ENCODE measurements around the gene FETUB. TPM values are rescaled to one million over a fixed set of nuclear protein-coding genes. Genes with fewer than 3 reads are reported as not detected.

Gene FETUB
- total RNA-seq, 1 experiment from 2014 or later: not detected

DNA sequence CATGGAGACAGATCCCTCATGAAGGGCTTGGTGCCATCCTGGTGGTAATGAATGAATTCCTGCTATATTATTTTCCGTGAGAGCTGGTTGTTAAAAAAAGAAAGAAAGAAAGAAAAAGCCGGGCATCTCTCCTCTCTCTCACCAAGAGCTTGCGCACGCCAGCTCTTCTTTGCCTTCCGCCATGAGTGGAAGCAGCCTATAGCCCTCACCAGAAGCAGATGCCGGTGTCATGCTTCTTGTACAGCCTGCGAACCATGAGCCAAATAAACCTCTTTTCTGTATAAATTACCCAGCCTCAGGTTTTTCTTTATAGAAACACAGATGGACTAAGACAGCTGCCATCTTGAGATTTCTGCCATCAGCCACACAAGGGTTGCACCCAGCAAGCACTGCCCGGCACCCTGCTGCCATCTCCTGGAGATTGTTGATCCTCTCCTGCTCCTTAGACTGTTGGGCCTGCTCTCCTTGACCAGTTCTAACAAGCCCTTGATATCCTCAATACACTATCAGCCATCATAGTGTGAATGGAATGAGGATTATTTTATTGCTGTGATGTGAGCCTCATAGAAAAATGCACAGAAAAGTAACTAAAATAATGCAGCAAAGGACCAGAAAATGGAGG is 30.8 kb upstream of the FETUB start:
- in situ Hi-C loops (cut with HindIII; ENCODE audit: low pct_unique_long_range_greater_than_20kb, low sequenced_read_pairs): no loop called here
- DNase-seq (ENCODE audit: low read depth, low spot score): peak; percentile 80

GRCh38 chr3:186612065-186612464 is 28.1 kb upstream of the FETUB start:
- DNase-seq (ENCODE audit: low read depth, low spot score): no peak

DNA sequence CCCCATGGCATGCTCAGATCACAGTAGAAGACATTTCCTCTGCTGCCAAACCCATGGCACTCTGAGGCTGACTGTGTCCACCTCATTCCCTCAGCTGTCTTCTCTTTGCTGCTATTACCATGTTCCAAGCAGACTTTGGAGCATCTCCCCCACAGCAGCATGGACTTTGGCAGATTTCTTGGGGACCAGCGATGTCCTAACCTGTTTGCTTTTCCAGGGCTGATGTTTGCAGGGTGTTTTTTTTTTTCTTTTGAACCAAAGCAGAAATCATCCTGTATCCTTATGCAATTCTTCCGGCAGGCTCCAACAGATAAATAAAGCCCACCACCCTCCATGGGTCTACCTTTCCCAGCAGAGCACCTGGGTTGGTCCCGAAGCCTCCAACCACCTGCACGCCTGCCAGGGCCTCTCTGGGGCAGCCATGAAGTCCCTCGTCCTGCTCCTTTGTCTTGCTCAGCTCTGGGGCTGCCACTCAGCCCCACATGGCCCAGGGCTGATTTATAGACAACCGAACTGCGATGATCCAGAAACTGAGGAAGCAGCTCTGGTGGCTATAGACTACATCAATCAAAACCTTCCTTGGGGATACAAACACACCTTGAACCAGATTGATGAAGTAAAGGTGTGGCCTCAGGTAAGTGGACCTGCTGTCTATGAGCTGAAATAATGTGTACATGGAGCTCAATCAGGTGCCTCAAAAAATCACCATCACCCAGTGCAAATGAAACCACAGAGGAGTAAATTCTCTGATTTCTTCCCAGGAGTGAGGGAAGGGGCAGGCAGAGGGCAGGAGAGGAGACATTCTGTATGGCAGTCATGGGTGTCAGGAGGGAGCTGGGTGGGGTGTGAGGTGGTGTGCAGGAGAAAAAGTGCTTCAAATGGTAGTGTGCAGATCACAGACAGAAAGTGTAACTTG is 27.2 kb upstream of the FETUB start, which contains the start of gene AHSG:
TSS of gene AHSG (plus strand) at position 340 of the 916 bp plus-strand sequence. CDS start at position 422, 82 bp downstream.
- in situ Hi-C loops (cut with HindIII; ENCODE audit: low pct_unique_long_range_greater_than_20kb, low sequenced_read_pairs): no loop called here
- DNase-seq (ENCODE audit: low read depth, low spot score): no peak

More at GRCh38 chr3:186612065-186612464, 28.1 kb upstream of the FETUB start:
- in situ Hi-C loops (cut with HindIII; ENCODE audit: low pct_unique_long_range_greater_than_20kb, low sequenced_read_pairs): no loop called here

GRCh38 chr3:186613637-186614265 is 26.4 kb upstream of the FETUB start:
- in situ Hi-C loops (cut with HindIII; ENCODE audit: low pct_unique_long_range_greater_than_20kb, low sequenced_read_pairs): no loop called here
- DNase-seq (ENCODE audit: low read depth, low spot score): peak; percentile 13

DNA sequence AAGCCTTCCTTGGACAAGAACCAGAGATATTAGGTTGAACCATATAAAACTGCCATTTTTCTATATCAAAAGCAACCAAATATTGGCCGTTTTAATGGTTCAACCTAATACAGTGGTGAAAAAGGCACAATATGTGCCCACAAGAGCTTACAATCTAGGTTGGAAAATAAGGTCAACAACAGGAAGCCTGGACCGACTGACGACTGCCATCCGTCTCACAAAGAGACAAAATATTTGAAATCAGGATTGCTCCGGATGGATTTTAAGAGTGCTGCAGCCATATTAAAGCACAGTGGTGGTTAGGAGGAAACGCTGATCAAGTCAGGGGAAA is 26.0 kb upstream of the FETUB start:
- no peak for DNase-seq (ENCODE audit: low read depth, low spot score)
- in situ Hi-C loops (cut with HindIII; ENCODE audit: low pct_unique_long_range_greater_than_20kb, low sequenced_read_pairs): no loop called here

DNA sequence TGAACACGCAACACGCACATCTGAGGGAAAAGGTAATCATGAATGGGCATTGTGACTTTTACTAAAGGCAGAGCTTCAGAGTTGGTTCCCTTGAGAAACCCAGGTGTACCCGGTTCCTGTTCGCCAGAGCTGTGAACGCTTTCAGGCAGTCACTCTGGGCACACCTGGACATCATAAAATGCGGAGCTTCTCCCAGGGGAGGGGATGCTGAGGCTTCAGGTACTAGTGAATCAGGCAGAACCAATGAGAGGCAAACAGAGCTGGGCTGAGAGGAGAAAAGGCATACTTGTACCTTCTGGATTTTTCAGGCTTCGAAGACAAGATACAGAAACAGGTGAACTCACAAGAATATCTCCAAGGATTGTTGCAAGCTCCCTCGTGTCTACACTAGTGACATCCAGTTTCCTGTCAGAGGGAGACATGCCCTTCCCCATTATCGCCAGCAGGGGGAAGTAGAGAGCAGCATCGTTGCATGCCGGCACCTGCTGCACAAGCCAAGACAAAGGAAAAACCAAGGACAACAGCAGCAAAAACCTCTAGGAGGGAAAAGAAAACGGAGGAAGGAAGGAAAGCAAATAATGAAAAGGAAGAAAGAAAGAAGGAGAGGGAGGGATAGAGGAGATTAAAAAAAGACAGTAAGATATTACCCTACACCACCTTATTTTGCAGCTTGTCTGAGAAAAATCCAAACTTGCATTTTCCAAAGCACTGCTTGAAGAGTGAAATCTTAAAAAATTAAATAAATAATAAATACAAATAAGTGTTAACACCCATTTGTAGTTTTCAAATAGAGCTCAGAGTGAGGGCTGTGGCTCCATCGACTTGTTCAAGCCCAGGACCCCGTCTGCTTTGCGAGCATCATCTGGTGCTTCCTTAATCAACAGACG is 25.4 kb upstream of the FETUB start:
- in situ Hi-C loops (cut with HindIII; ENCODE audit: low pct_unique_long_range_greater_than_20kb, low sequenced_read_pairs): no loop called here

GRCh38 chr3:186616299-186616617 is 23.9 kb upstream of the FETUB start:
- DNase-seq (ENCODE audit: low read depth, low spot score): no peak
- in situ Hi-C loops (cut with HindIII; ENCODE audit: low pct_unique_long_range_greater_than_20kb, low sequenced_read_pairs): no loop called here

More for the DNA sequence above, 25.4 kb upstream of the FETUB start:
- DNase-seq (ENCODE audit: low read depth, low spot score): peak; percentile 77

DNA sequence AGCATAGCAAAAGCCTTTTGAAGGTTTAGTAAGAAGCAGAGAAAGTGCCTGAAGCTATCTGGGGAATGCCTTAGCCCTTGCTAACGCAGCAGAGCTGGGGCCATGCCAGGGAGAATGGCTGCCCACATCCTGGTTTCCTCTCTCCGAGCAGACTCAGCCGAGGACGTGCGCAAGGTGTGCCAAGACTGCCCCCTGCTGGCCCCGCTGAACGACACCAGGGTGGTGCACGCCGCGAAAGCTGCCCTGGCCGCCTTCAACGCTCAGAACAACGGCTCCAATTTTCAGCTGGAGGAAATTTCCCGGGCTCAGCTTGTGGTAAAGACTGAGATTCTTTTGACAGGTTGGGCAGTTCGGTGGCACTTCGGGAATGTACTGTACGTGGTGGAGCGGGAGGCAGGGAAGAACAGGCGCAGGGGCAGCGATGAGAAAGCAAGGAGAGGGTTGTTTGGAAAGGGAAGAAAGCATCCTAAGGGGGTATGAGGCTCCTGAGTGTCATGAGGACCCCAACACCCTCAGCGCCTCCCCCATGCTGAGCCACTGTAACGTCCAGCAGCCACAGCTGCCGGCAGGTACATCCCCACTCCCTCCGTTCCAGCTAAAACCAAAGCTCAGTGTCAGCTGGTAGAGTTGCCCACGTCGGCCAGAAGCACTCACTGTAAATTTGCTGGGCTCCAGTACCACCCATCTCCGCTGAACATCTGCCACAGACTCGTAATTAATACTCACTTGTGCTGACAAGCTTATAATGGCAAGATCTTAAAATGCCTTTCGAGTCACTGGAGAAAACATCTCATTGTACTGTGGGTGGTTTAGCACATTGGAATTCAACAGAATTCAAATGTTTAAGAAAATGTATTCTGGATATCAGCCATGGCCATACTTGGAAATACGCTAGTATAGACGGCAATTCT is 22.9 kb upstream of the FETUB start:
- in situ Hi-C loops (cut with HindIII; ENCODE audit: low pct_unique_long_range_greater_than_20kb, low sequenced_read_pairs): no loop called here
- DNase-seq (ENCODE audit: low read depth, low spot score): peak; percentile 96

- in situ Hi-C loops (cut with HindIII; ENCODE audit: low pct_unique_long_range_greater_than_20kb, low sequenced_read_pairs): no loop called here
- no peak for DNase-seq (ENCODE audit: low read depth, low spot score)
These were observed 21.8 kb upstream of the FETUB start for GRCh38 chr3:186618318-186618938.

DNA sequence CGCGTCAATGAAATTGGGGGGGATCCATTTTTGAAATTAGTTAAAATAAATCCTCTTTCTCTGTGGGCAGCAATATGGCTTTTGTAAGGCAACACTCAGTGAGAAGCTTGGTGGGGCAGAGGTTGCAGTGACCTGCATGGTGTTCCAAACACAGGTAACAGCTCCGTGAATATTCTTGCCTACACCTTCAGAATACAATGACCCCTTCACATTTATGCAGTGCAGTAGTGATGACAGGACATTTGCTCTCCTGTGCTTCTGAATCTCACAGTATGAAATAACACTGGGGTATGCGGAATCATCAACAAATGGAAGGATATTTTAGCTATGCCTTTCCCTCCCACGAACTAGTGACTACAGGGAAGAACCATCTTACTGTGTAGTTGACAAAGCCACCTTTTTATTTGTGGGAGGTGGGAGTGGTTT is 20.4 kb upstream of the FETUB start:
- in situ Hi-C loops (cut with HindIII; ENCODE audit: low pct_unique_long_range_greater_than_20kb, low sequenced_read_pairs): no loop called here
- no peak for DNase-seq (ENCODE audit: low read depth, low spot score)

DNA sequence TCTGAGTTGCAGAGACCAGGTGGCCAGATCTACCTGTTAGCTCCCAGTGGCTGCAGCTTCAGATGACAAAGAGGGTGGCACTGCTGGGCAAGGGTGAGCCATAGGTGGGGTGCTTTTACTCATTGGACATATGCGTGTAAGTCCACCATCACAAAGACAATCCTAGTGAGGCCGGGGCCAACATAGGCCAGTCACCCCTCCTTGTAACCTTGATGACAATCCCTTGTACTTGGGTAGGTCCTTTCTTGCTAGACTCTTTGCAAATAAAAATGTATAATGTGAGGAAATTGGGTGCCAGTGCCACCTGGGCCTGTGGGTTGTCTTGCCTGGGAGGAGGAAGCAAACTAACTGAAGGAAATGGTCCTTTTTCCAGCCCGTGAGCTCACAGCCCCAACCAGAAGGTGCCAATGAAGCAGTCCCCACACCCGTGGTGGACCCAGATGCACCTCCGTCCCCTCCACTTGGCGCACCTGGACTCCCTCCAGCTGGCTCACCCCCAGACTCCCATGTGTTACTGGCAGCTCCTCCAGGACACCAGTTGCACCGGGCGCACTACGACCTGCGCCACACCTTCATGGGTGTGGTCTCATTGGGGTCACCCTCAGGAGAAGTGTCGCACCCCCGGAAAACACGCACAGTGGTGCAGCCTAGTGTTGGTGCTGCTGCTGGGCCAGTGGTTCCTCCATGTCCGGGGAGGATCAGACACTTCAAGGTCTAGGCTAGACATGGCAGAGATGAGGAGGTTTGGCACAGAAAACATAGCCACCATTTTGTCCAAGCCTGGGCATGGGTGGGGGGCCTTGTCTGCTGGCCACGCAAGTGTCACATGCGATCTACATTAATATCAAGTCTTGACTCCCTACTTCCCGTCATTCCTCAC is 19.7 kb upstream of the FETUB start:
- no peak for DNase-seq (ENCODE audit: low read depth, low spot score)
- in situ Hi-C loops (cut with HindIII; ENCODE audit: low pct_unique_long_range_greater_than_20kb, low sequenced_read_pairs): no loop called here

- no peak for DNase-seq (ENCODE audit: low read depth, low spot score)
- in situ Hi-C loops (cut with HindIII; ENCODE audit: low pct_unique_long_range_greater_than_20kb, low sequenced_read_pairs): no loop called here
These were observed 18.1 kb upstream of the FETUB start for GRCh38 chr3:186621894-186622650.

- in situ Hi-C loops (cut with HindIII; ENCODE audit: low pct_unique_long_range_greater_than_20kb, low sequenced_read_pairs): no loop called here
- no peak for DNase-seq (ENCODE audit: low read depth, low spot score)
These were observed 17.4 kb upstream of the FETUB start for GRCh38 chr3:186622651-186623310.

DNA sequence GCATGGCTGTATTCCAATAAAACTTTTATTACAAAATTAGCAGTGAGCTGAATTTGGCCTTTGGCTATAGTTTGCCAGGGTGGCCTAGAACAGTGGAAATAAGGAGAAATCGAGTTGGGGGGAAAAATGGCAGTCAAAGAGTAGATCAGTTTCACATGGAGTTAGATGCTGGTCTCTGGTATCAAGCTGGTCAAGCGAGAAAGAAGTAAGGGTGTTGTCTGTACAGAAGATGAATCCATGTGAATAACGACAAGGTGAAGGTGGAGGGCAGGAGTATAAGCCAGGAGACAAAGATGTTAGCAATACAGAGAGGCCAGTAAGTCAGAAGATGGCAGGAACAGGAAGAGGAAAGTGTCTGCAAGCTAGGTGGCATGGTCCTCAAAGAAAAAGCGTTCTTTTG is 15.6 kb upstream of the FETUB start:
- in situ Hi-C loops (cut with HindIII; ENCODE audit: low pct_unique_long_range_greater_than_20kb, low sequenced_read_pairs): no loop called here
- DNase-seq (ENCODE audit: low read depth, low spot score): no peak

Measured in SK-MEL-5 (cell line).